ENCODE measurements around the gene L3MBTL2. TPM values are rescaled to one million over a fixed set of nuclear protein-coding genes. Genes with fewer than 3 reads are reported as not detected.

The L3MBTL2 gene
- total RNA-seq, 1 donor from 2014 or later = 11.8 TPM

DNA sequence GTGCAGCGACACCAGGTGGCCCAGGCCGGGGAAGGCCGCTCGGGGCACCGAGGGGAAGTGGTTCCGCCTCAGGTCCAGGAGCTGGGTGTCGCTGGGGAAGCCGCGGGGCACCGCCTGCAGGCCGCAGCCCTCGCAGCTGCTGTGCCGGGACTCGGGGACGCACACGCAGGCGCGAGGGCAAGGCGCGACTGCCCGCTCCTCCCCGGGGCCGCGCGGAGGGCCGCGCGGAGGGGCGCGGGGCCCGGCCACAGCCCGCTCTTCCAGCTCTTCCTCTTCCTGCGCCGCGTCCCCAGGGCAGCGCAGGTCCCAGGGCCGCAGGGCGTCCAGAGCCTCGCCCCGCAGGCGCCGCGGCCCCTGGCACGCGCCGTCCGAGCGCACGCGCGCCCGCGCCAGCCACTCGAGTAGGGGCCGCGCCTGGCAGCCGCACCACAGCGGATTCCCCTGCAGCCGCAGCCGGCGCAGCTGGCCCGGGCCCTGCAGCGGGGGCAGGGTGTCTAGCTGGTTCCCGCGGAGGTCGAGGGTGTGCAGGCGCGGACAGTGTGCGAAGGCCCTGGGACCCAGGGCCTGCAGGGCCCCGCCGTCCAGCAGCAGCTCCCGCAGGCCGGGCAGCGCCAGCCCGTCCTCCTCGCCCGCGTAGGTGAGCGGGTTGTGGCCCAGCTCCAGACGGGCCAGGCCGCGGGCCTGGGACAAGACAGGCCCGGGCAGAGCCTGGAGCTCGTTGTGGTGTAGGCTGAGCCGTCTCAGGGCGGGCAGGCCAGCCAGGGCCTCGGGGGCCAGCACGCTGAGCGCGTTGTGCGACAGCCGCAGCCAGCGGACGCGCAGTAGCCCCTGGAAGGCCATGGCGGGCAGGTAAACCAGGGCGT lies 32.8 kb downstream of the L3MBTL2 start:
- Histone ChIP-seq H3K9me3 (no peaks in the 10 kb centered on the region), H3K4me3 (peak overlapping the region; percentile 44 to 53), H3K27ac (no peak overlapping the region), H3K36me3 (no peaks in the 10 kb centered on the region), H3K4me1 (peaks cover 23% of the 10 kb centered on the region), H3K27me3 (no peaks in the 10 kb centered on the region)
- DNase-seq (ENCODE audit: extremely low spot score in 2 of 2) = no peak
- TF ChIP-seq, protein P1, sequence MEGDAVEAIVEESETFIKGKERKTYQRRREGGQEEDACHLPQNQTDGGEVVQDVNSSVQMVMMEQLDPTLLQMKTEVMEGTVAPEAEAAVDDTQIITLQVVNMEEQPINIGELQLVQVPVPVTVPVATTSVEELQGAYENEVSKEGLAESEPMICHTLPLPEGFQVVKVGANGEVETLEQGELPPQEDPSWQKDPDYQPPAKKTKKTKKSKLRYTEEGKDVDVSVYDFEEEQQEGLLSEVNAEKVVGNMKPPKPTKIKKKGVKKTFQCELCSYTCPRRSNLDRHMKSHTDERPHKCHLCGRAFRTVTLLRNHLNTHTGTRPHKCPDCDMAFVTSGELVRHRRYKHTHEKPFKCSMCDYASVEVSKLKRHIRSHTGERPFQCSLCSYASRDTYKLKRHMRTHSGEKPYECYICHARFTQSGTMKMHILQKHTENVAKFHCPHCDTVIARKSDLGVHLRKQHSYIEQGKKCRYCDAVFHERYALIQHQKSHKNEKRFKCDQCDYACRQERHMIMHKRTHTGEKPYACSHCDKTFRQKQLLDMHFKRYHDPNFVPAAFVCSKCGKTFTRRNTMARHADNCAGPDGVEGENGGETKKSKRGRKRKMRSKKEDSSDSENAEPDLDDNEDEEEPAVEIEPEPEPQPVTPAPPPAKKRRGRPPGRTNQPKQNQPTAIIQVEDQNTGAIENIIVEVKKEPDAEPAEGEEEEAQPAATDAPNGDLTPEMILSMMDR (IDR thresholded peaks at IDR 0.05) = peak in 1 of 3 experiments; percentile 52
- TF ChIP-seq POLR2A (IDR thresholded peaks at IDR 0.05) = no peak
- intact Hi-C loops (cut with DNase I) = no loop called here

DNA sequence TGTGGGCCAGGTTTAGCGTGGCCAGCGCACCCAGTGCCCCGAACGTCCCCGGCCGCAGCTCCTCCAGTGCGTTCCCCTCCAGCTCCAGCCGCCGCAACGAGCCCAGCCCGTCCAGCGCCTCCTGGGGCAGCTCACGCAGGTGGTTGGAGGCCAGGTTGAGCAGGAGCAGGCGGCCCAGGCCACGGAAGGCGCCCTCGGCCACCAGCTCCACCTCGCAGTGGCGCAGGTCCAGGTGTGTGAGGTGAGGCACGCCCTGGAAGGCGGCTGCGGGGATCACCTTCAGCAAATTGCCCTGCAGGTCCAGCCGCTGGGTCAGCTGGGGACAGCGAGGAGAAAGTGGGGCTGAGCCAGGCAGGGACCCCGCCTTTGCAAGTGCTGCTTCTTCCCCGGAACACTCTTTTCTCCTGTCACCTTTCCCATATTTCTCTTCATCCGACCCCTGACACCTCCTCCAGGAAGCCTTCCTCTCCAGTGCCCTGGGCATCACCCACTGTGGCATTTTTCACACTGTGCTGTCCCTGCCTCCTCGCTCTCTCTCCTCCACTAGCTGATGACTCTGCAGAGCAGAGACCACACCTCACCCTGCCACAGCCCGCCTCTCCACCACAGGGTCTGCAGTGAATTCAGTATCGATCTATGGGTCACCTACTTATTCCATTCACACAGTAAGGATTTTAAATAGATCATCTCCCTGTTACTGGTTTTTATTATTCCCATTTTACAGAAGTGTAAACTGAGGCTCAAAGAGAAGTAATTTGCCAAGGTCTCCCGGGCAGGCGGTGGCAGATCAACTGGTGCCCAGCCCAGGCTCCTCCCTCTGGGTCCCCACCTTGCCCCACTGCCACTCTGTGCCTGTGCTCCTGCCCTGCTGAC lies 33.7 kb downstream of the L3MBTL2 start:
- TF ChIP-seq POLR2A (IDR thresholded peaks at IDR 0.05) (no peak), POLR2AphosphoS5 (IDR thresholded peaks at IDR 0.05; ENCODE audit: insufficient read depth in 1 of 2, low read depth in 1 of 2) (no peak)
- TF ChIP-seq, protein P1 (IDR thresholded peaks at IDR 0.05) = no peak
- no peaks in the 10 kb centered on the region for H3K27me3 ChIP-seq
- intact Hi-C loops (cut with DNase I) = no loop called here
- no peak overlapping the region for H3K27ac ChIP-seq
- DNase-seq (ENCODE audit: extremely low spot score in 2 of 2) = no peak
- no peaks in the 10 kb centered on the region for H3K9me3 ChIP-seq
- H3K36me3 ChIP-seq = no peaks in the 10 kb centered on the region
- H3K4me3 ChIP-seq = peak overlapping the region; percentile 44 to 53
- peaks cover 23% of the 10 kb centered on the region for H3K4me1 ChIP-seq

DNA sequence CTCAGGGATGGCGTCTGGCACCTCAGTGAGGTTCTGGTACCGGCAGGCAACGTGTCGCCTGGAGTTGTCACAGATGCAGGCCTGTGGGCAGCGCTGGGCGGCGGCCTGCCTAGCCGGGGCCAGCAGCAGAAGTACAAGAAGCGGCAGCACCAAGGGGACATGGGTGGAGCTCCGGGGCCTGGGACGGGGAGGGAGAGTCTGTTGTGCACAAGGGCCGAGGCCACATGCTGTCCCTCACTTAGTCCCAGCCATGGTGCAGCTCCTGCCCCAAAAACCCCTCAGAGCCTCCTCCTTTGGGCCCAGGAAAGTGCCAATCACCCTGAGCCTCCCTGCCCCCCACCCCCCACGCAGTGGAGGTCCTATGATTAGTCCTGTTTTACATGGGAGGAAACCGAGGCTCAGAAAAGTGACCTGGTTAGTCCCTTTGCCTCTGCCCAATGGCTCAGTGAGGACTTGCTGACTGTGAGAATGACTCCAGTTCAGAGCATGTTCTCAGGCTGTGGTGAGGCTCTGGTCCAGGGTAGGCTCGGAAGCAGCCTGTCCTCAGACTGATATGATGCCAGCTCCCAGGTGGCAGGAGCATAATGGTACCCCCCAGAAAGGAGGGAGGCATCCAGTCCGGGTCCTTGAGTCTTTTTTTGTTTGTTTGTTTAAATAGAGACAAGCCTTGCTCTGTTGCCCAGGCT lies 34.5 kb downstream of the L3MBTL2 start:
- Histone ChIP-seq H3K4me1 (peaks cover 23% of the 10 kb centered on the region), H3K36me3 (no peaks in the 10 kb centered on the region), H3K4me3 (no peak overlapping the region), H3K9me3 (no peaks in the 10 kb centered on the region), H3K27ac (no peak overlapping the region), H3K27me3 (no peaks in the 10 kb centered on the region)
- no peak for DNase-seq (ENCODE audit: extremely low spot score in 2 of 2)
- intact Hi-C loops (cut with DNase I) = no loop called here
- TF ChIP-seq POLR2AphosphoS5 (IDR thresholded peaks at IDR 0.05; ENCODE audit: insufficient read depth in 1 of 2, low read depth in 1 of 2) (no peak), POLR2A (IDR thresholded peaks at IDR 0.05) (no peak)
- TF ChIP-seq, protein P1 (IDR thresholded peaks at IDR 0.05) = no peak

DNA sequence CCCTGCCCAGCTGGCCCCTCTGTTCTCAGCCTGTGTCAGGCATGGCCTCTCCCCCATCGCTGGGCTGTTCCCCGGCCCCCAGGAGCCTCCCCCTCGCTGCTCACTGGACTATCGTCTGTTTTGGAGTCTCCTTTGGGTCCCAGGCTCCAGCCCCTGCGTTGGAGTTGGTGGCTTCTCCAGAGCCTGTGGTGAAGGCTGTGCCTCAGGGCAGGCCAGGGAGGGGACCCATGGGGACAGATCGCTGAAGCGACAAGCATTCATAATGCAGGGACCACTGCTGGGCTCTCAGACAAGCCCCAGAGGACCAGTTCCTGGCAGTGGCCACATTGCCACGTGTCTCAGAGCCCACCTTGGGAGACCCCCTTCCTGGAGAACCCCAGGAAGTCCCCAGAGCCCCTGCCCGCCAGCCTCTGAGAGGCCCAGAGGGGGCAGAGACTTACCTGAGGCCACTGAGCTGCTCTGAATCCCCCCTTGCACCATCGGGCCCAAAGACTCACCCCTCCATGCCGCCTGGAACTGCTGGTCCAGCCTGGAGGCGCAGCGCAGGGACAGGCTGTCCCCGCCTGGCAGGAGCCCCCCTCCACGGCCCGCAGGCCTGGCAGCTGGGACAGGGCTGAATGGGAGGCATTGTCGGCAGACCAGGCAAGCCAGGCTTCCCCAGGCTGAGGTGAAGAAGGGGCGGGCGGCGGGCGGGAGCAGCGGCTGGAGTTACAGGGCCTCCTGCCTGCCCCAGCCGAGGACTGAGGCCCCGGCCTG lies 35.4 kb downstream of the L3MBTL2 start, which contains the start of gene CHADL:
CHADL (minus strand) TSS at position 555 of the 756 bp plus-strand sequence; CDS start at position 505, 50 bp downstream.
- no peak for DNase-seq (ENCODE audit: extremely low spot score in 2 of 2)
- H3K36me3 ChIP-seq = no peaks in the 10 kb centered on the region
- intact Hi-C loops (cut with DNase I) = no loop called here
- H3K27ac ChIP-seq = no peak within 1 kb of the TSS
- H3K27me3 ChIP-seq = no peaks in the 10 kb centered on the region
- H3K4me1 ChIP-seq = peaks cover 23% of the 10 kb centered on the region
- no peak within 1 kb of the TSS for H3K4me3 ChIP-seq
- TF ChIP-seq POLR2AphosphoS5 (IDR thresholded peaks at IDR 0.05; ENCODE audit: insufficient read depth in 1 of 2, low read depth in 1 of 2) = no peak
- TF ChIP-seq POLR2A (IDR thresholded peaks at IDR 0.05) = no peak
- TF ChIP-seq, protein P1 (IDR thresholded peaks at IDR 0.05) = no peak
- H3K9me3 ChIP-seq = no peaks in the 10 kb centered on the region

Data from vagina (tissue), 2 donors.